SK-N-SH (cell line): Measurements from ENCODE around the gene EPB41L2.

ENCODE experiments used
- CTCF ChIP-seq: fragments of 200-600 bp; sonication (generic); IDR thresholded peaks from 2 replicates; pipeline ENCODE4 v1.6.1; 2017; ENCODE audit warnings: antibody characterized with exemption, mild to moderate bottlenecking, moderate library complexity
- MXI1 ChIP-seq: IDR thresholded peaks from 2 replicates; pipeline ENCODE4 v1.6.1; 2012; ENCODE audit warnings: mild to moderate bottlenecking, low read depth, low read length, improper control_type of control experiment
- POLR2AphosphoS5 ChIP-seq: IDR thresholded peaks from 2 replicates; pipeline ENCODE4 v1.6.1; 2012; ENCODE audit warnings: low read depth, low read length
- RCOR1 ChIP-seq: fragments of 150-350 bp; IDR thresholded peaks from 2 replicates; pipeline ENCODE4 v1.6.1; 2017; ENCODE audit warnings: antibody characterized with exemption, low read length
- REST ChIP-seq: IDR thresholded peaks from 2 replicates; pipeline ENCODE4 v1.6.1; 2012; ENCODE audit warnings: mild to moderate bottlenecking, low read depth, low read length, moderate library complexity
- YY1 ChIP-seq: IDR thresholded peaks from 2 replicates; pipeline ENCODE4 v1.4.0; 2012; ENCODE audit warnings: low read depth, mild to moderate bottlenecking

DNA sequence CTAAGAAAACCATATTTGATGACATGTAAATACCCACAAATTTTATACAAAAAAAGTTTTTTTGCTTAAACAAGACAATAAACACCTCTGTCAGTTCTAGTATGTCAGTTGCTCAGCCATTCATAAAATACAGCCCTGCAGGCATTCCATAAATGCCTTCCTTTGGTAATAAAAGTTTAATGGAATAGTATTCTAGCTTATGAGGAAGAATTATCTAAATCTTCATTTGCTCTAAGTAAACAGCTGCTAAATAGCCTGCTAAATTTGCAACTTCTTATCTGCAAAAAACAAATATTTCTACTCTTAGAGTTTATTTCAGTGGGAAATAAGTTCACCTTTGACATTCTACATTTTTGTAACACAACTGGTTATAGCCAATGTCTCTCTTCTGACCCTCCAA lies 127.1 kb downstream of the EPB41L2 start:
- TF ChIP-seq CTCF = no peak
- TF ChIP-seq YY1 = no peak
- TF ChIP-seq RCOR1 = no peak
- no peak for TF ChIP-seq POLR2AphosphoS5
- no peak for TF ChIP-seq MXI1
- TF ChIP-seq REST = no peak
